Measurements from ENCODE around the gene C1orf94.

C1orf94 gene

GRCh38 chr1:34176830-34177603 lies at the start of gene C1orf94:
TSS of gene C1orf94 (plus strand) at chr1:34176907. CDS start at chr1:34177790, 883 bp downstream.
- no peak for DNase-seq

- no peak for DNase-seq
Measured at GRCh38 chr1:34127006-34128000, 49.4 kb upstream of the C1orf94 start.

- no peak for DNase-seq
Measured at GRCh38 chr1:34128186-34128889, 48.4 kb upstream of the C1orf94 start.

GRCh38 chr1:34129630-34130029 lies 47.1 kb upstream of the C1orf94 start:
- no peak for DNase-seq

- DNase-seq = no peak
Measured at GRCh38 chr1:34130306-34130705, 46.4 kb upstream of the C1orf94 start.

GRCh38 chr1:34131396-34132160 lies 45.1 kb upstream of the C1orf94 start:
- no peak for DNase-seq

GRCh38 chr1:34132161-34132420 lies 44.6 kb upstream of the C1orf94 start:
- no peak for DNase-seq

GRCh38 chr1:34137411-34137810 lies 39.3 kb upstream of the C1orf94 start:
- DNase-seq = no peak

- peak in 2 of 3 experiments; percentile 45 to 77 for DNase-seq
Measured at GRCh38 chr1:34140011-34140676, 36.6 kb upstream of the C1orf94 start.

GRCh38 chr1:34143975-34144374 lies 32.7 kb upstream of the C1orf94 start:
- DNase-seq = no peak

- DNase-seq = no peak
Measured at GRCh38 chr1:34144766-34145165, 31.9 kb upstream of the C1orf94 start.

- peak in 2 of 3 experiments; percentile 51 to 75 for DNase-seq
Measured at GRCh38 chr1:34147301-34147700, 29.4 kb upstream of the C1orf94 start.

- no peak for DNase-seq
Measured at GRCh38 chr1:34149501-34149900, 27.2 kb upstream of the C1orf94 start.

- DNase-seq = no peak
Measured at GRCh38 chr1:34153246-34153645, 23.5 kb upstream of the C1orf94 start.

- DNase-seq = no peak
Measured at GRCh38 chr1:34155860-34156259, 20.8 kb upstream of the C1orf94 start.

- peak in 1 of 3 experiments; percentile 39 for DNase-seq
Measured at GRCh38 chr1:34156739-34157138, 20.0 kb upstream of the C1orf94 start.

GRCh38 chr1:34162852-34163766 lies 13.6 kb upstream of the C1orf94 start:
- DNase-seq = peak; percentile 73 to 84 (median 76)

- peak; percentile 24 to 69 (median 62) for DNase-seq
Measured at GRCh38 chr1:34163792-34164731, 12.6 kb upstream of the C1orf94 start.

GRCh38 chr1:34164771-34165391 lies 11.8 kb upstream of the C1orf94 start, which contains the start of gene CSMD2:
TSS of gene CSMD2 (minus strand) at chr1:34165230. CDS start at chr1:34165097, 133 bp downstream.
- DNase-seq = peak; percentile 55 to 82 (median 73)
